ENCODE results near the gene CCNY.

DNA sequence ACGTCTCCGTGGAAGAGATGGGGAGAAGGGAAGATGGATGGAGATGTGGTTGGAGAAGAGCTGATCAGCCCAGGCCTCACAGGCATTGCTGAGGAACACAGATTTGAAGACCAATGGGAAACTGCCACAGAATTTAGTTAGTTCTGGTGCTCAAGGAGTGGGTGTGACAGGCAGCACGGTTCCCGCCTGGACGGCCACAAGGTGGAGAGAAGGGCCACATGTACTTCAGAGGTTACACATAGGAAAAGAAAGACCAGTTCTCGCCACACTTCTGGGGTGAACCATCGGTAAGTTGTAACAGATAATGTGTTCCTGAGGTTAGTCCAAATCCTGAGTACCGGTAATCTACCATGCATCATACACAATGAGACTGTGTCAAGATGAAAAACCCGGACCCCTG, 239.3 kb downstream of the CCNY start:
- TF ChIP-seq CTCF (IDR thresholded peaks at IDR 0.05) (no peak), POLR2A (IDR thresholded peaks at IDR 0.05) (no peak)

All from Peyer's patch (tissue), 4 donors.